Amniotic epithelial cell (primary cell): ENCODE data around the gene ARHGEF26.

ENCODE experiments used
- DNase-seq: peaks from one replicate; pipeline ENCODE4 v3.0.0-alpha.2; 2010; ENCODE audit warnings: low read depth

ARHGEF26 gene

GRCh38 chr3:154119951-154120350, 1.2 kb upstream of the ARHGEF26 start:
- no peak for DNase-seq

DNA sequence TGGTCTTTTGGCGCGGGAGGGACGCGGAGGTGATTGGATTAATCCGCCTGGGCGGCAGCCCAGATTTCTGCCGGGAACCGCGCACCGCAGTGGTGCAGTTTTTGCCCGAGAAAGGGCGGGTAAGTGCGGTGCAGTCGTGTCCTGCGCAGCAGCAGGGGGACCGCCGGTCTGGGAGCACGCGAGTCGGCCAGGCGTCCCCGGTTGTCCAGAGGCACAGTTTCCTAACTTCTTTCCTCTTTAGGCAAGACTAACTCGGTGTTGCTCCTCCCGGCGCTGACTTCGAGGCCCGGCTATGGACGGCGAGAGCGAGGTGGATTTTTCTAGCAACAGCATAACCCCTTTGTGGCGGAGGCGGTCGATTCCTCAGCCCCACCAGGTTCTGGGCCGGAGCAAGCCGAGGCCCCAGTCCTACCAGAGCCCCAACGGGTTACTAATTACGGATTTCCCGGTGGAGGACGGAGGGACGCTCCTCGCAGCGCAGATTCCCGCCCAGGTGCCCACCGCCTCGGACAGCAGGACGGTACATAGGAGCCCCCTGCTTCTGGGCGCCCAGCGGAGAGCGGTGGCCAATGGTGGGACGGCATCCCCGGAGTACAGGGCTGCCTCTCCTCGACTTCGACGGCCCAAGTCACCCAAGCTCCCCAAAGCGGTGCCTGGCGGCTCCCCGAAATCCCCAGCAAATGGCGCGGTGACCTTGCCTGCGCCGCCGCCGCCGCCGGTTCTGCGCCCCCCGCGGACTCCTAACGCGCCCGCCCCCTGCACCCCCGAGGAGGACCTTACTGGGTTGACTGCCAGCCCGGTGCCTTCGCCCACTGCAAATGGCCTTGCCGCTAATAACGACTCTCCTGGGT, 736 bp downstream of the ARHGEF26 start:
- no peak for DNase-seq

GRCh38 chr3:154122552-154122911, 1.3 kb downstream of the ARHGEF26 start:
- no peak for DNase-seq

GRCh38 chr3:154122912-154123559, 1.8 kb downstream of the ARHGEF26 start:
- peak; percentile 81 for DNase-seq

DNA sequence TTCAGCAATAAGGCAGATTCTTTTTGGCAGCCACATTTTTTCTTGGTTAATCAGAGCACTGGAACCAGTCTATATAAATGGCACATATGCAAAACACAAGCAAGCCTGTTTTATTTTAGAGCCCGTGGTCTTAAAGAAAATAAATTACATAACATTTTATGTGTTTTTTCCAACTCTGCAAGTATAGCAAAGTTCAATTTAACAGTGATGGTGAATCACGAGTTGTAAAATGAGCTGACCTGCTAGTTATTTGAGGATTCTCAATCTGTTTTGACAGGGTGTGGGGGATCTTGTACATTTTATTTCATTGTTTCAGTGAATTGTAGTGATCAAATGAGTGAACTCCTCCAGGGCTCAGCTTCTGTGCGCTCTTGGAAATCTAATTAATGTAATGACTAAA, 2.7 kb downstream of the ARHGEF26 start:
- no peak for DNase-seq

GRCh38 chr3:154125378-154126030, 4.3 kb downstream of the ARHGEF26 start:
- no peak for DNase-seq

DNA sequence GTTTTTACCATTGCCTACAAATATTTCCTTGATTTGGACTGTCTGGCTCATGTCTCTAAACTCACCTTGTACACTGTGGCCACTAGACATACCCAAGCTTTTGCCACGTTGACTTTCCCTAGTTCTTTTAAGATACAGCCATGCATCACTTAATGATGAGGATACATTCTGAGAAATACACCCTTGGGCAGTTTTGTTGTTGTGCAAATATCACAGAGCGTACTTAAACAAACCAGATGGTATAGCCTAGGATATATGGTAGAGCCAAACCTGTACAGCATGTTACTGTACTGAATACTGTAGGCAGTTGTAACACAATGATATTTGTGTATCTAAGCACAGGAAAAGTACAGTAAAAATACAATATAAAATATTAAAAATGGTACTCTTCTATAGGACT, 5.5 kb downstream of the ARHGEF26 start:
- no peak for DNase-seq

- peak; percentile 95 for DNase-seq
Measured at GRCh38 chr3:154129625-154130024, 8.4 kb downstream of the ARHGEF26 start.

DNA sequence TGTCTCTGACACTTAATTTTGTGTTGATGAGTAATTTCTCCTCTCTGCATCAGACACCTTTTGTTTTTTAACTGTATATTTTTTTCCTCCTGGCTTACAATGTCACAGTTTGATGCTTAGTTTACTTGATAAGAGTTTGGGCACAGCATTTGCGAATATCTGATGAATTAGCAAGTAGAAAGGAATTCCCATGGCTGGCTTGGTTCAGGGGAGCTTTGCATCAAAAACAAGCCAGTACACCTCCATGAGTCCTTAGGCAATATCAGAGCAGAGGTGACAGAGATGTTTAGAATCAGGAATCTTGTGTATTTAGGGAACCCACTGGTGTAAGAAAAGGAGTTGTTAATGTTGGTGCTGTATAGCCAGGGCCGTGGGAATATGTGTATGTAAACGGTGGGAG, 9.3 kb downstream of the ARHGEF26 start:
- peak; percentile 48 for DNase-seq

- no peak for DNase-seq
Measured at GRCh38 chr3:154131830-154132229, 10.6 kb downstream of the ARHGEF26 start.

GRCh38 chr3:154132777-154133375, 11.7 kb downstream of the ARHGEF26 start:
- DNase-seq = peak; percentile 97

DNA sequence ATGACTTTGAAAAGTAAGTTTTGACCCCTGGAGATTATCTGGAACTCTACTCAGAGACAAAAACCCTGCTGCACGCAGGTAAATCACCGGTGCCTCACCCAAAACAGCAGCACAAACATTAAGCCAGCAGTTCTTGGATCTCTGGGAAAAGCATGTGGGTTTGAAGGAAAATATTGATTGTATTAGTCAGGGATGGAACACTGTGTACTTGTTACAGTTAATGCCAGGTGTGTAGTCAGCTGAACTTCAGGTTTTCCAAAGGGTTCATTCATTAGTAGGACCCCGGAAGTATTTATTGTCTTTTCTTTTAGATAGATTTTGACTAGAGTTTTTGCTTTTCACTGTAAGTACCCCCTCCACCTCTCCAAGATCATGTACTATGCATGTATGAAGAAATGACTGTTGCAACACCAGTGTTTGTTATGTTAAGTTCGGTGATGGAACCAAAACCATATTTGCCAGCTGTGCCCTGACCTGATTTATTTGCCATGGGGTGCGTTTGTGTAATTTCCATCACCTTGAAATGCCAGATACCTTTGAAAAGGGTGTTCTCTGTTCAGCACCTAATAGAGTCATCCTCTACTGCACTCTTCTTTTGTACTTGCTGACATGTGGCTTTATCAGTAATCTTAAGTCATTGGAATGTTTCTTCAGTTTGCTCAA, 14.5 kb downstream of the ARHGEF26 start:
- peak; percentile 64 for DNase-seq

DNA sequence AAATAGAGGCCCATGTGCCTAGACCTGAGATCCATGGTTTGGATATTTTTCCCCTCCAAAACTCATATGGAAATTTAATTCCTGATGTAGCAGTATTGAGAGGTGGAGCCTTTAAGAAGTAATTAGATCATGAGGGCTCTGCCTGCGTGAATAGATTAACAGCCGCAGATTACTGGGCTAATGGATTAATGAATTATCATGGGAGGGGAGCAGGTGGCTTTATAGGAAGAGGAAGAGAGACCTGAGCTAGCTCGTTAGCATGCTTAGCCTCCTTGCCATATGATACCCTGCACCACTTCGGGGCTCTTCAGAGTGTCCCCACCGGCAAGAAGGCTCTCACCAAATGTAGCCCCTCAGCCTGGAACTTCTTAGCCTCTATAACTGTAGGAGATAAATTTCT, 15.8 kb downstream of the ARHGEF26 start:
- DNase-seq = no peak

DNA sequence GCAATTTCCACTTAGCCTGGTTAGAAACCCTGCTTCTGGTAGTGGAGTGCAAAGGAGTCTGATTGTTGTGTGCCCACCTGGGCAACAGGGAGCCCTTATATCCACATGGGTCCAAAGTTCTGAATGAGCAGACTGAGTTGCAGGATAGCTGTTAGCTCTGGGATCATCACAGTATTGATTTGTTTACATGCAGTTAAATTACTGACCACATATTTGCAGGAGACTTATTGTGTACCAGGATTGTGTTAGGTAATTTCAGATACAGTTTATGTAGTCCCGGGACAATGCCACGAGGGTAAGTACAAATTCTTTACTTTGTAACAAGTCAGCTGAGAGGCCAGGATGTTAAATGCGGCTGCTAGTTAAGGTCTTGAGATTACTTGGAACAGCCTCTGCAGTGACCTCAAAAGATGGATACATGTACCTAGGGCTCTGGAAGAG, 18.8 kb downstream of the ARHGEF26 start:
- no peak for DNase-seq

DNA sequence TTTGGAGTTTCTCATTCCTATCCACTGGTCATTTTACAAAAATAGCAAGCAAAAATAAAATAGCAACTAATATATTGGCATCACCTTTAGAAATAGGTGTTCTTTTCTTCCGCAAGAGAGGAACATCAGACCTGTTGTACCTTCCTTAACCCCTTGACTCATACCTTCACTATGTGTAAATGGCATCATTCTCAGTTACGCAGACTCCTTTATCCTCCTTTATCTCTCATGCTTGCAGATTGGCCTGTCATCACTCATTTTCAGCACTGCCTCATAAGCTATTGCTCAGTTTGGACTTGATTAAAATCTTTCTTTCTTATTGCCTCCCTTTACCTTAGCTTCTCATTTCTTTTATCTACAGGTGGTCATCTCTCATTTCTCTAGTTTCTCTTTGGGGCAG, 21.4 kb downstream of the ARHGEF26 start:
- DNase-seq = peak; percentile 89

DNA sequence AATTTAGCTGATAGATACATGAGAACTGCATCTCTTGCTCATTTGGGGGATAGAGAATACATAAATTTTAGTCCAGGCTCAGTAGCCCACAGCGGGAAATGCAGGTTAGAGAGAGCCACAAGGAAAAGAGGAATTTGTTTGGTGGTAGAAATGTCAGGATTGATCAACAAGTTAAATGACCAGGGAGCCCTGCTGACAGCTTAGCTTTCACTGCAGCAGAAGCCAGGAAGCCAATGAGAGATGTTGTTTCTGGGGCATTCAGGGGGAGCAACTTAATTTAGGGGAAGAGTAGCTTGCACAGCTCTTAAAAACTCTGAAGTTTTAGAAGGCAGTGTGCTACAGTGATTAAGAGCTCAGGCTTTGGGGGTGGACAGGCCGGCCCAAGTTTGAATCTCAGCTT, 22.7 kb downstream of the ARHGEF26 start:
- DNase-seq = no peak

GRCh38 chr3:154144825-154145465, 23.8 kb downstream of the ARHGEF26 start:
- no peak for DNase-seq

DNA sequence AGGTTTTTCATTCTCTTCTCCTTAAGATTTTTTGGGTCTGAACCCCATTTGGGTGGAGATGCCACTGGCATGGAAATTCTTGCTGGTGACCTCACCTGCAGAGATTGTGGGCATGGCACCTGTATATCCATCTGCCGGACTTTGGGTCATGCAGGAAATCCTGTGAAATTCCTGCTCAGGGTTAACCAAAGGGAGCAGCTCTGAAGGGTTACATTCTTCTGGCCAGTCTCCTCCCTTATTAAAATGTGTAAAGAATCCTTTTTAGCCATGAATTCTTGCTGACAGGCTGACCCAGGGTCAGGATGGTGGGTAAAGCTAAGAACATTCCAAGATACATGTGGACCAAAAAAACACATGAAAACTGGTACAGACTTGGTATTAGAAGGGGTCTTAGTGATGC, 27.4 kb downstream of the ARHGEF26 start:
- peak; percentile 46 for DNase-seq

- DNase-seq = no peak
Measured at GRCh38 chr3:154149286-154149685, 28.1 kb downstream of the ARHGEF26 start.

GRCh38 chr3:154151969-154152368, 30.8 kb downstream of the ARHGEF26 start:
- peak; percentile 92 for DNase-seq

DNA sequence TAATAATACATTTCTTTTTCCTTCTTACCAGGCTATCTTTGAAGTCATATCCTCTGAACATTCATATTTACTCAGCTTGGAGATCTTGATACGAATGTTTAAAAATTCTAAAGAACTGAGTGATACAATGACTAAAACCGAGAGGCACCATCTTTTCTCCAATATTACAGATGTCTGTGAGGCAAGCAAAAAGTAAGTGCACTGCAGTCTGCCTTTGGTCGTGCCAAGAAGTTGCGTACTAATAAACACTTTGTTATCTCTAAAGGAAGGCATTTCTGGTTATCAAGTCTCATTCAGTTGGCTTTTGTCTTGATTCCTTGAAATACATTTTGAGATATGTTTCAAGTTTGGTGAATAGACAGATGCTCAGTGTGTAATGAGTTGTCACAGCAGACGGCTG, 31.6 kb downstream of the ARHGEF26 start:
- DNase-seq = peak; percentile 74

DNA sequence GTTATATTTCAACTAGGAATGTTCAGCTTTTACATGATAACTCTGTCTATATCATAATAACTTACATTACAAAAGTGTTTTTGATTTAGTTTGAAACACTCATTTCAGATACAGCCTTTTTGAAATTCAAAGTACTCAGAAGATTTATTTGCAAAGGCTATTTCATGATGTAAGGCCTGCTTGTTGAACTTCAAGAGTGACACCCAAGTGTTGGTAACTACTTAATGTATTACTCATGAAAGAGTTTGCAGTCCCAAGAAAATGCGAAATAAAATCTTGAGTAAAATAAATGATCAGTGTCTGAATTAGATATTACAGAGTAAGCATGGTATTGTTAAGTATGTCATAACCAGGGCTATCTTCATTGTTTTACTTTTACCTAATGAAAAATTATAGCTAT, 35.3 kb downstream of the ARHGEF26 start:
- no peak for DNase-seq
